ENCODE measurements around the gene PNLIPRP3.

DNA sequence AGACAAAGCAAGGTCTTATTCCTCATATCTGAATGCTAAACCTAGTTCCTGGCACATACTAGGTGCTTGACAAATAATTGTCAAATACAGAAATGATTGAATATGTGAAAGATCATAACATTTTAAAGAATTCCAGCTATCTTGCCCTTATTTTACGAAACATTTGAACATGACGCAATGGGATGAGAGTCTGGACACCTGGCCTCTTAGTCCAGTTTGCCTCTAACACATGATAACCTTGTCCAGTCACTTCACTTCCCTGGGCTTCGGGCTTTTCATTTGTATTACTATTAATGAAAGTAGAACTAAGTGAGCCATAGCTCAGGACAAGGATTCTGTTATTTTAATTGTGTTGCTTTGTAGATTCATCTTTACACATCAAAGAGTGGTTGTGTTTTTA lies 32.6 kb downstream of the PNLIPRP3 start:
- TF ChIP-seq EGR1 (IDR thresholded peaks at IDR 0.05) (no peak), EP300 (IDR thresholded peaks at IDR 0.05; ENCODE audit: borderline replicate concordance) (no peak), REST (IDR thresholded peaks at IDR 0.05; ENCODE audit: low read depth) (no peak), FOXM1 (IDR thresholded peaks at IDR 0.05; ENCODE audit: borderline replicate concordance, low read depth) (no peak), YY1 (IDR thresholded peaks at IDR 0.05; ENCODE audit: low read depth) (no peak), RAD21 (IDR thresholded peaks at IDR 0.05; ENCODE audit: low read depth) (no peak), USF1 (IDR thresholded peaks at IDR 0.05) (no peak), CREB1 (IDR thresholded peaks at IDR 0.05; ENCODE audit: low read depth) (no peak), TAF1 (IDR thresholded peaks at IDR 0.05; ENCODE audit: low read depth) (no peak), TCF12 (IDR thresholded peaks at IDR 0.05; ENCODE audit: low read depth) (no peak), NFIC (IDR thresholded peaks at IDR 0.05) (no peak), CEBPB (IDR thresholded peaks at IDR 0.05) (no peak), TEAD4 (IDR thresholded peaks at IDR 0.05) (no peak)
- TF ChIP-seq, protein P1, sequence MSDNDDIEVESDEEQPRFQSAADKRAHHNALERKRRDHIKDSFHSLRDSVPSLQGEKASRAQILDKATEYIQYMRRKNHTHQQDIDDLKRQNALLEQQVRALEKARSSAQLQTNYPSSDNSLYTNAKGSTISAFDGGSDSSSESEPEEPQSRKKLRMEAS (IDR thresholded peaks at IDR 0.05), result no peak
